Uterus (tissue), 2 donors: Measurements from ENCODE around the gene KCNQ1.

ENCODE experiments used
- CTCF ChIP-seq, 4 experiments: fragments of 200-600 bp in 2 of 4; fragments of 450-650 bp in 2 of 4; sonication (generic) in 2 of 4; IDR thresholded peaks; one replicate each; pipeline ENCODE4 v1.5.1; 2016 to 2019; ENCODE audit warnings: antibody characterized with exemption in 4 of 4, mild to moderate bottlenecking in 2 of 4, moderate library complexity in 1 of 4
- POLR2A ChIP-seq, 2 donors: fragments of 450-650 bp; IDR thresholded peaks; one replicate each; pipeline ENCODE4 v1.6.1; 2016; ENCODE audit warnings: antibody characterized with exemption in 2 of 2, mild to moderate bottlenecking in 1 of 2, moderate library complexity in 1 of 2

GRCh38 chr11:2718817-2719438 lies 274.1 kb downstream of the KCNQ1 start:
- TF ChIP-seq CTCF (IDR thresholded peaks at IDR 0.05): no peak
- TF ChIP-seq POLR2A (IDR thresholded peaks at IDR 0.05): no peak
